Kidney (tissue), 11 donors: ENCODE results near the gene RARRES2. TPM values are rescaled to one million over a fixed set of nuclear protein-coding genes. Genes with fewer than 3 reads are reported as not detected.
"Not testable (repeated sequence)": the region's sequence is repeated elsewhere in the genome, so short reads cannot be mapped to it uniquely, and the experiment has no call there.

Experiments
- DNase-seq, 5 donors: peaks; one replicate each; pipeline ENCODE4 v3.0.0-alpha.2; 2013 to 2020
- FAIRE-seq: peaks from 2 replicates; lab custom pipeline; 2012; peaks lifted over from hg19 to GRCh38; lab: Jason Lieb, UNC
- H3K27ac ChIP-seq, 2 donors: one replicate each; pipeline ENCODE4 v1.7.0; 2013; ENCODE audit warnings: low read depth in 2 of 2, low read length in 2 of 2, inconsistent platforms in 1 of 2
- H3K27me3 ChIP-seq: one replicate; pipeline ENCODE4 v1.7.1; 2013; ENCODE audit warnings: low read length, inconsistent platforms; ENCODE audit not compliant: control insufficient read depth, insufficient read depth
- H3K36me3 ChIP-seq, 3 donors: one replicate each; pipeline versions ENCODE4 v1.7.0 to v1.7.1; 2013; ENCODE audit warnings: low read length in 3 of 3, control low read depth in 1 of 3, inconsistent platforms in 1 of 3; ENCODE audit not compliant: insufficient read depth in 3 of 3, control insufficient read depth in 2 of 3
- H3K4me1 ChIP-seq, 3 donors: one replicate each; pipeline versions ENCODE4 v1.7.0 to v1.7.1; 2013; ENCODE audit warnings: low read length in 3 of 3, inconsistent platforms in 1 of 3, low read depth in 1 of 3; ENCODE audit not compliant: control insufficient read depth in 2 of 3, insufficient read depth in 2 of 3
- H3K4me3 ChIP-seq, 3 donors: one replicate each; pipeline versions ENCODE4 v1.7.0 to v1.8.1; 2013; ENCODE audit warnings: low read length in 3 of 3, control low read depth in 1 of 3, inconsistent platforms in 1 of 3
- H3K9ac ChIP-seq, 3 donors: one replicate each; pipeline versions ENCODE4 v1.7.0 to v1.7.1; 2013; ENCODE audit warnings: low read length in 3 of 3, control low read depth in 1 of 3, inconsistent platforms in 1 of 3
- H3K9me3 ChIP-seq, 3 donors: one replicate each; pipeline versions ENCODE4 v1.7.0 to v1.7.1; 2013; ENCODE audit warnings: low read length in 3 of 3, control low read depth in 1 of 3, inconsistent platforms in 1 of 3; ENCODE audit not compliant: control insufficient read depth in 2 of 3, insufficient read depth in 1 of 3
- intact Hi-C: fragments of 100-400 bp; cut with DNase I; formaldehyde crosslinking; loops from one replicate; pipeline ENCODE4 v1.11.1; 2022
- polyA plus RNA-seq: library from polyadenylated mRNA; stranded (reverse); fragments of 350-450 nt; fragmentation: Illumina TruSeq; extraction: RNeasy Lipid Tissue Mini Kit (QIAGEN cat#74804); gene quantifications from one replicate; pipeline ENCODE4 v1.2.3, GENCODE V29; 2014; ENCODE audit warnings: low read depth, low replicate concordance; ENCODE audit not compliant: insufficient read depth
- total RNA-seq: library from RNA; stranded (reverse); fragmentation: NEBNext Ultra II Directional; extraction: Animal tissue kit (Norgen Biotek cat#: 25700); gene quantifications from one replicate; pipeline ENCODE4 v1.2.1, GENCODE V29; 2021
- donor health status: control.
- donor health status: control.
- donor health status: DM: yes; HTN: yes; CAD: no.
- donor health status: Normal renal cell carcinoma (clear cell type).

Gene RARRES2
- total and polyA plus RNA-seq, 2 donors from 2014 or later, result 104 to 475 TPM

- H3K27ac ChIP-seq, H3K36me3 ChIP-seq, FAIRE-seq, H3K9ac ChIP-seq, intact Hi-C loops, H3K4me3 ChIP-seq, DNase-seq, H3K4me1 ChIP-seq, H3K27me3 ChIP-seq, H3K9me3 ChIP-seq: not testable (repeated sequence)
These were observed 36.8 kb downstream of the RARRES2 start for GRCh38 chr7:150304499-150305258.

GRCh38 chr7:150302908-150303310 is 38.5 kb downstream of the RARRES2 start:
- H3K9me3 ChIP-seq, intact Hi-C loops, H3K27me3 ChIP-seq, H3K9ac ChIP-seq, H3K4me3 ChIP-seq, H3K4me1 ChIP-seq, H3K27ac ChIP-seq, FAIRE-seq, H3K36me3 ChIP-seq, DNase-seq: not testable (repeated sequence)

GRCh38 chr7:150297978-150298377 is 43.5 kb downstream of the RARRES2 start:
- H3K27ac ChIP-seq, H3K27me3 ChIP-seq, H3K4me3 ChIP-seq, H3K9ac ChIP-seq, H3K4me1 ChIP-seq, H3K9me3 ChIP-seq, DNase-seq, H3K36me3 ChIP-seq, FAIRE-seq, intact Hi-C loops: not testable (repeated sequence)

- DNase-seq, H3K4me3 ChIP-seq, H3K27me3 ChIP-seq, H3K9me3 ChIP-seq, H3K4me1 ChIP-seq, H3K36me3 ChIP-seq, H3K27ac ChIP-seq, intact Hi-C loops, H3K9ac ChIP-seq, FAIRE-seq: not testable (repeated sequence)
These were observed 44.6 kb downstream of the RARRES2 start for GRCh38 chr7:150296802-150297201.

GRCh38 chr7:150295614-150296013 is 45.8 kb downstream of the RARRES2 start:
- H3K9me3 ChIP-seq, H3K27ac ChIP-seq, H3K4me1 ChIP-seq, H3K36me3 ChIP-seq, H3K9ac ChIP-seq, DNase-seq, H3K4me3 ChIP-seq, FAIRE-seq, intact Hi-C loops, H3K27me3 ChIP-seq: not testable (repeated sequence)

- H3K36me3 ChIP-seq, H3K9ac ChIP-seq, FAIRE-seq, DNase-seq, H3K4me1 ChIP-seq, H3K9me3 ChIP-seq, intact Hi-C loops, H3K27me3 ChIP-seq, H3K27ac ChIP-seq, H3K4me3 ChIP-seq: not testable (repeated sequence)
These were observed 46.4 kb downstream of the RARRES2 start for GRCh38 chr7:150295027-150295426.

GRCh38 chr7:150290317-150290716 is 51.1 kb downstream of the RARRES2 start:
- intact Hi-C loops, DNase-seq, H3K4me1 ChIP-seq, H3K9ac ChIP-seq, H3K27ac ChIP-seq, H3K4me3 ChIP-seq, H3K9me3 ChIP-seq, FAIRE-seq, H3K27me3 ChIP-seq, H3K36me3 ChIP-seq: not testable (repeated sequence)

GRCh38 chr7:150288816-150289215 is 52.6 kb downstream of the RARRES2 start:
- H3K4me3 ChIP-seq, H3K9ac ChIP-seq, intact Hi-C loops, H3K4me1 ChIP-seq, DNase-seq, H3K9me3 ChIP-seq, FAIRE-seq, H3K36me3 ChIP-seq, H3K27me3 ChIP-seq, H3K27ac ChIP-seq: not testable (repeated sequence)
